GM12874 (cell line): Measurements from ENCODE around the gene ADGRL4.

Source experiments
- TF ChIP-seq, protein P1 (sequence below): IDR thresholded peaks from 2 replicates; pipeline ENCODE4 v1.5.1; 2011; ENCODE audit warnings: low read depth, mild to moderate bottlenecking, control low read depth, low read length, moderate library complexity; ENCODE audit not compliant: insufficient read depth

ADGRL4 gene

DNA sequence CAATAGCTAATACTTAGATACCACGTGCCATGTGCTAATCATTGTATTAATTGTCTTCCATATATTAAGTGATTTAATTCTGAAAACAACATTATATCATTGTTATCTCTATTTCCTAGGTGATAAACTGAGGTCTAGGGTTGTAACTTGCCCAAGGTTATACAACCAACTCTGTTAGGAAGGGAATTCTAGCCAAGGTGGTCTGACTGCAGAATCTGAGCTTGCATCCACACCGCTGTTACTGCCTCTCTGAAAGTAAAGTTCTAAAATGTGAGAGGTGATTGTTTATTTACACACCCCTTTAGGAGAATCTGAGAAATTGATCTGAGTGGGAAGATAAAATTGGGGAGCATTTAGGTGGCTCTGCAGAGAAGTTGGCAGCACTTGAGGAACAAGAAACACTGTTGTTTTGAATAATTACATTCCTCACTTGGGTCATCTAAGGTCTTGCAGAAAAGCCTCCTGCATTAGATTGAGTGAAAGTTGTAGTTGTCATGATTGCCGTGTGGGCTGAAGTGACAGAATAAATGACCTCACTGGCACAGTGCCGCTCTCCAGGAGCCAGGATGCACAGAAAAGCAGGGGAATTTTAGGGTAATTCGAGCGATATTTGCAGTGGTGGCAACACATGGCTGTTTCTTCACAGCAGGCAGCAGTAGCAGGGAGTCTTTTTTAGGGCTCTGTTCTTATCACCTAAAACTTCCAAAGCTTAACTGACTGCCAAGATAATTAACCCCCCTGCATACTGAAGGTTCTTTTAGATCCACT is 121.7 kb downstream of the ADGRL4 start:
- TF ChIP-seq, protein P1, sequence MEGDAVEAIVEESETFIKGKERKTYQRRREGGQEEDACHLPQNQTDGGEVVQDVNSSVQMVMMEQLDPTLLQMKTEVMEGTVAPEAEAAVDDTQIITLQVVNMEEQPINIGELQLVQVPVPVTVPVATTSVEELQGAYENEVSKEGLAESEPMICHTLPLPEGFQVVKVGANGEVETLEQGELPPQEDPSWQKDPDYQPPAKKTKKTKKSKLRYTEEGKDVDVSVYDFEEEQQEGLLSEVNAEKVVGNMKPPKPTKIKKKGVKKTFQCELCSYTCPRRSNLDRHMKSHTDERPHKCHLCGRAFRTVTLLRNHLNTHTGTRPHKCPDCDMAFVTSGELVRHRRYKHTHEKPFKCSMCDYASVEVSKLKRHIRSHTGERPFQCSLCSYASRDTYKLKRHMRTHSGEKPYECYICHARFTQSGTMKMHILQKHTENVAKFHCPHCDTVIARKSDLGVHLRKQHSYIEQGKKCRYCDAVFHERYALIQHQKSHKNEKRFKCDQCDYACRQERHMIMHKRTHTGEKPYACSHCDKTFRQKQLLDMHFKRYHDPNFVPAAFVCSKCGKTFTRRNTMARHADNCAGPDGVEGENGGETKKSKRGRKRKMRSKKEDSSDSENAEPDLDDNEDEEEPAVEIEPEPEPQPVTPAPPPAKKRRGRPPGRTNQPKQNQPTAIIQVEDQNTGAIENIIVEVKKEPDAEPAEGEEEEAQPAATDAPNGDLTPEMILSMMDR: no peak

DNA sequence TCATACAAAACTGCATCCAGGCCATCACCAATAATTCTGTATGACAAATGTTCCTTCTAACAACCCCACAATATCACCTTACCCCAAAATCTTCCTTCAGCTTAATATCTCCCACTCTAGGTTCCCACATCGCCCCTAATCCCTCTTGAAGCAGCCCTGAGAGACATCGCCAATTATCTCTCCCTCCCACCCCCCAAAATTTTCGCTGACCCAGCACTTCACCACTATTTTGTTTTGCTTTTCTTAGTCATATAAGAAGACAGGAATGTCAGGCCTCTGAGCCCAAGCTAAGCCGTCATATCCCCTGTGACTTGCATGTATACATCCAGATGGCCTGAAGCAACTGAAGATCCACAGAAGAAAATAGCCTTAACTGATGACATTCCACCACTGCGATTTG is 126.3 kb downstream of the ADGRL4 start:
- TF ChIP-seq, protein P1: no peak

DNA sequence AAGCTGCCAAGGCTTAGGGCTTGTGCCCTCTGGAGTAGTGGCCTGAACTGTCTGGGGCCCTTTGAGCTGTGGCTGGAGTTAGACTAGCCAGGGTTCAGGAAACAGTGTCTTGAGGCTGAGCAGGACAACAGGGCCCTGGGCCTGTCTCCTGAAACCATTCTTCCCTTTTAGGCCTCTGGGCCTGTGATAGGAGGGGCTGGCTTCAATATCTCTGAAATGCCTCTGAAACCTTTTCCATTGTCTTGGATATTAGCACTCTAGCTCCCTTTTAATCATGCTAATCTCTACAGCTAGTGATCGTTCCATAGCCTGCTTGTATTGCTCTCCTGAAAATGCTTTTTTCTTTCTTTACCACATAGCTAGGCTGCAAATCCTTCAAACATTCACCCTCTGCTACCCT is 135.3 kb downstream of the ADGRL4 start:
- TF ChIP-seq, protein P1: no peak

DNA sequence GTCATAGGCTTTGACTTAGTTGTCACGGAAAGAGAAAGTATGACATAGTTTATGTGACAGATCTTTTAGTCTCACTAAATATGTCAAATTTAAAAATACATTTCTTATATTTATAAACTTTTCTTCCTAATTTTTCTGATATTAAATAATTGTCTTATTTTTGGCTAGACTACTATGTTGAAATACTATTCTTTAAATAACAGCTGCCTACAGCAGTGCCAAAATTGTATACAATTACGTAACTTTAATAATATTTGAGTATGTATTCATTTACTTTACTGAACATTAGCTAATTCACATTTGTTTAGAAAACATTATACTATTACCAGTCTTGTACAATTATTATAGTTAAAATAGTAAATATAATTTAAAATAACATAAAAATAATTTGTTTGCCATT is 137.4 kb downstream of the ADGRL4 start:
- TF ChIP-seq, protein P1: no peak

DNA sequence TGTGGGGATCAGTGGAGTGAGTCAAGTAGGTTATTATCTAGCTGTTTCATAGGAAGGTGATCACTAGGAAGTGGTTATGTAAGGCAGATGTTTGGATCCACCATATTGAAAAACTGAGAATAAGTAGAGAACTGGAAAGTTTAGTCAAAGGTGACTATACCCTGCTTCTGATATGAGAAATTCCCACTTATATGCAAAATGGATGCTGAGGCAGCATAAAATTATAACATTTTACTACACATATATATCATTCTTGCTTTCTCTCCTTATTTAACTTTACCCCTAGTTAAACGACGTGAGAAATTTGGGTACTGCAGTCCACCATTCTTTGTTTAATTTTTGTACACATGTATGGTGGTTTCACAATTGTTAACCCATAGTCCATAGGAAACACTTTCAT is 142.4 kb downstream of the ADGRL4 start:
- TF ChIP-seq, protein P1: no peak

DNA sequence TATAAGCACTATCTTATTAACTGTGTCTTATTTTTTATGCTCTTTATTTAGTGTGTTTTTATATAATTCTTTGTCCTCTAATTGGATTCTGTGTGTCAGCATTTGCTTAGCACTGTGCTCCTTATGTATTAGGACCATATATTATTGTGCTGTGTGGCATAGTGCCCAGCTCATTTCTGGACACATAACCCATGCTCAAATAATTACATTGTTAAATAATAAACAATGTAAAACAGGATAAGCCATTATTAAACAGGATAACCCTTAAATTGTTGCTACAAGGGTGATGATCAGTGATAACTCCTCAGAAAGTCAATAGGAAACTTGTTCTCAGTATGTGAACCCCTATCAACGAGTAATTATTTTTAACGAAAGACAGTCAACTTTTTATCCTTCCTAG is 150.4 kb downstream of the ADGRL4 start:
- TF ChIP-seq, protein P1: no peak

DNA sequence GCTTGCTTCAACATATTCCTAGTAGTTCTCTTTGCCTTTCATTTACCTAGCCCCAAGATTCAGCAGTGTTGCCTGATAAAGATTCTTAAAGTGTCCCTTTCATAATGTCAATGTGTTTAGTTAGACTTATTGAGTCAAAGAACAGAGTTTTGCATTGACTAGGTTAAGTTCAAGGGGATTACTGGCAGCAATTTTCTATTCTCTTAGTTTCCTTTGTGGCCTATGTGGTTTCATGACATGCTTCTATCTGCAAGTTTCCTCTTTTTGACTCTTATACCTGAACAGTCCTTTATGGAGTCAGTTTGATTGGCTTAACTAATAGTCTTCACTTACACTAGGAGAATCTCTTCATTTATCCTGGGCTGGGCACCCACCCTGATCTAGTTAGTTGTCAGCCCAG is 151.3 kb downstream of the ADGRL4 start:
- TF ChIP-seq, protein P1: no peak

DNA sequence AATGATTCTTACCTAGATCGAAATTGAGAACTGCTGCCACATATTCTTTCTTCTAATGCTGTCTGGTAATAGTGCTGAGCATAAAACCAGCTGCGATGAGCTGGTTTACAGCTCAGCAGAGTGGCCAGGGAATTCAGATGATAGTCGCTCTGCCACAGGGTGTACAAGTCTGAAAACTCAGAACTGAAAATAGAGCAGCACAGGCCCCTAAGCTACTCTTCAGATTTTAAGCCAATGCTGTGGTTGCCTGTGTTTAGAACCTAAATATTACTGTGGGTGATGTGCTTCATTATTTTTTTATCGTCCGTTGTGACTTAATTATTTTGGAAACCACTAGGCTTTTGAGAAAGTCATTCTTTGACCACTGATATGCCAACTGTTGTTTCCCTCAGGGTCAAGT is 152.0 kb downstream of the ADGRL4 start:
- TF ChIP-seq, protein P1: no peak
